Measurements from ENCODE around the gene BCL2L14.

GRCh38 chr12:12068751-12069150 lies 2.0 kb upstream of the BCL2L14 start:
- TF ChIP-seq CTCF (IDR thresholded peaks at IDR 0.05; ENCODE audit: low read length) (no peak), EZH2 (IDR thresholded peaks at IDR 0.05; ENCODE audit: borderline replicate concordance, low read length) (no peak)

Data from OCI-LY1 (cell line).